HG03442 (cell line): ENCODE results near the gene SPTSSB.
A peak's percentile ranks its signal among the peaks of the same experiment; 100 is the strongest.

Source experiments
- ATAC-seq: cut with Tn5 transposase; IDR thresholded peaks from one replicate; pipeline ENCODE4 v1.9.1; 2021; ENCODE audit warnings: mild to moderate bottlenecking, moderate library complexity; ENCODE audit not compliant: unreplicated experiment

SPTSSB gene

GRCh38 chr3:161392853-161393252 lies 21.5 kb upstream of the SPTSSB start:
- no peak for ATAC-seq

- ATAC-seq, result no peak
These were observed 18.9 kb upstream of the SPTSSB start for GRCh38 chr3:161390200-161390599.

GRCh38 chr3:161389445-161390035 lies 18.2 kb upstream of the SPTSSB start:
- no peak for ATAC-seq

GRCh38 chr3:161388855-161389254 lies 17.5 kb upstream of the SPTSSB start:
- peak; percentile 56 for ATAC-seq

- ATAC-seq, result no peak
These were observed 15.9 kb upstream of the SPTSSB start for GRCh38 chr3:161386991-161387770.

GRCh38 chr3:161372321-161373260 lies 1.3 kb upstream of the SPTSSB start:
- ATAC-seq, result peak; percentile 41

GRCh38 chr3:161369531-161369930 lies 1.8 kb downstream of the SPTSSB start:
- no peak for ATAC-seq

- no peak for ATAC-seq
These were observed 5.2 kb downstream of the SPTSSB start for GRCh38 chr3:161366094-161366493.

GRCh38 chr3:161358488-161358887 lies 12.8 kb downstream of the SPTSSB start:
- ATAC-seq, result no peak

GRCh38 chr3:161356287-161356686 lies 15.0 kb downstream of the SPTSSB start:
- ATAC-seq, result no peak

- no peak for ATAC-seq
These were observed 15.8 kb downstream of the SPTSSB start for GRCh38 chr3:161355508-161355907.

- no peak for ATAC-seq
These were observed 16.8 kb downstream of the SPTSSB start for GRCh38 chr3:161354554-161354953.

GRCh38 chr3:161351330-161351729 lies 20.0 kb downstream of the SPTSSB start:
- no peak for ATAC-seq

GRCh38 chr3:161350916-161351315 lies 20.4 kb downstream of the SPTSSB start:
- ATAC-seq, result no peak

GRCh38 chr3:161349529-161350312 lies 21.6 kb downstream of the SPTSSB start:
- peak; percentile 83 for ATAC-seq

- no peak for ATAC-seq
These were observed 22.4 kb downstream of the SPTSSB start for GRCh38 chr3:161348796-161349400.

- ATAC-seq, result no peak
These were observed 23.6 kb downstream of the SPTSSB start for GRCh38 chr3:161347726-161348125.

- ATAC-seq, result no peak
These were observed 26.3 kb downstream of the SPTSSB start for GRCh38 chr3:161345023-161345422.

GRCh38 chr3:161343986-161344385 lies 27.3 kb downstream of the SPTSSB start:
- no peak for ATAC-seq

- ATAC-seq, result no peak
These were observed 27.8 kb downstream of the SPTSSB start for GRCh38 chr3:161343540-161343939.
